Endothelial cell of umbilical vein (primary cell): ENCODE results near the gene PM20D1.

Experiments used
- EZH2 ChIP-seq: IDR thresholded peaks from 2 replicates; pipeline ENCODE4 v1.6.1; 2012; ENCODE audit warnings: borderline replicate concordance, low read depth, mild to moderate bottlenecking, moderate library complexity, low read length, inconsistent platforms; ENCODE audit not compliant: severe bottlenecking
- FOS ChIP-seq: IDR thresholded peaks from 2 replicates; pipeline ENCODE4 v1.6.1; 2011; ENCODE audit warnings: mild to moderate bottlenecking, low read length, moderate library complexity, borderline replicate concordance; ENCODE audit not compliant: insufficient read depth
- POLR2A ChIP-seq: IDR thresholded peaks from 2 replicates; pipeline ENCODE4 v1.6.1; 2012; ENCODE audit warnings: low read depth, mild to moderate bottlenecking, control low read depth, low read length
- POLR2AphosphoS5 ChIP-seq: IDR thresholded peaks from 2 replicates; pipeline ENCODE4 v1.6.1; 2012; ENCODE audit warnings: low read depth, mild to moderate bottlenecking, control low read depth, low read length, moderate library complexity; ENCODE audit not compliant: insufficient read depth
- TF ChIP-seq, protein P1 (sequence below), 2 donors: IDR thresholded peaks; 1 replicate in 1 of 2; 2 replicates in 1 of 2; pipeline ENCODE4 v1.5.1; 2011; ENCODE audit warnings: low read length in 2 of 2, mild to moderate bottlenecking in 2 of 2, moderate library complexity in 2 of 2, control low read depth in 1 of 2, inconsistent platforms in 1 of 2, low read depth in 1 of 2; ENCODE audit not compliant: insufficient read depth in 1 of 2; ENCODE audit errors: extremely low read depth in 1 of 2
- TF ChIP-seq, protein P2 (sequence below): IDR thresholded peaks from 2 replicates; pipeline ENCODE4 v1.6.1; 2011; ENCODE audit not compliant: insufficient read depth, insufficient read length

DNA sequence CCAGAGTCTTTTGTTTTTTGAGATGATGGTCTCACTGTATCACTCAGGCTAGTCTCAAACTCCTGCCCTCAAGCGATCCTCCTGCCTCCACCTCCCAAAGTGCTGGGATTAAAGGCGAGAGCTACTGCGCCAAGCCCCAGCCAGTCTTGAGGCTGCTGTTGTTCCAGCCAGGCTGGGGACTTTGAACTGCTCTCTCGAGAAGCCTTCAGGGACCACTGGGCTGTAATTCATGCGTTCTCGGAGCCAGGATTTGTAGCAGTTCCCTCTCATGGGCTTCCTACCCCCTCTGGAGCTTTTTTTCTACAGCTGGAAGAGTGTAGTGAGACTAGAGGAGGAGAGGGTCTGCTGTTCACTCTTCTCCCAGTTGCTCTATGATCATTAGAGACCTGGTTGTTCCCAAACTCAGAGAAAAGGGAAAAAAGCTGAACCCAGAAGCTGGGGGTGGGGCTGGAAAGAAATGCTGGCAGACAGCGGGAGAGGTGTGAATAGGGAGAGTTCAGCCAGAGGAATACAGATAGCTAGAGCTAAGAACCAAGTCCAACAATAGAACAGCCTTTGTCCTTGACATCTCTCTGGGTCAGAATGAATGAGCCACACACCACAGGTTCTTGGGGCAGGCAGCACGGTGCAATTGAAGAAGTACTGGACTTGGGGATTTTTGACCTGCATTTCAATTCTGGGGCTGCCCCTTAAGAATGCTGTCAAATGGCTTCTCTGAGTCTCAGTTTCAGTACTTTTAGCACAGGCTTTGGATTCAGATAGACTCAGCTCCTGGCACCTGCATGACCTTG is 23.7 kb downstream of the PM20D1 start:
- TF ChIP-seq, protein P1, sequence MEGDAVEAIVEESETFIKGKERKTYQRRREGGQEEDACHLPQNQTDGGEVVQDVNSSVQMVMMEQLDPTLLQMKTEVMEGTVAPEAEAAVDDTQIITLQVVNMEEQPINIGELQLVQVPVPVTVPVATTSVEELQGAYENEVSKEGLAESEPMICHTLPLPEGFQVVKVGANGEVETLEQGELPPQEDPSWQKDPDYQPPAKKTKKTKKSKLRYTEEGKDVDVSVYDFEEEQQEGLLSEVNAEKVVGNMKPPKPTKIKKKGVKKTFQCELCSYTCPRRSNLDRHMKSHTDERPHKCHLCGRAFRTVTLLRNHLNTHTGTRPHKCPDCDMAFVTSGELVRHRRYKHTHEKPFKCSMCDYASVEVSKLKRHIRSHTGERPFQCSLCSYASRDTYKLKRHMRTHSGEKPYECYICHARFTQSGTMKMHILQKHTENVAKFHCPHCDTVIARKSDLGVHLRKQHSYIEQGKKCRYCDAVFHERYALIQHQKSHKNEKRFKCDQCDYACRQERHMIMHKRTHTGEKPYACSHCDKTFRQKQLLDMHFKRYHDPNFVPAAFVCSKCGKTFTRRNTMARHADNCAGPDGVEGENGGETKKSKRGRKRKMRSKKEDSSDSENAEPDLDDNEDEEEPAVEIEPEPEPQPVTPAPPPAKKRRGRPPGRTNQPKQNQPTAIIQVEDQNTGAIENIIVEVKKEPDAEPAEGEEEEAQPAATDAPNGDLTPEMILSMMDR (IDR thresholded peaks at IDR 0.05; ENCODE audit: extremely low read depth in 1 of 2, insufficient read depth in 1 of 2, low read depth in 1 of 2, low read length in 2 of 2), result no peak
- TF ChIP-seq POLR2AphosphoS5, result no peak
- TF ChIP-seq EZH2, result no peak
- TF ChIP-seq, protein P2, sequence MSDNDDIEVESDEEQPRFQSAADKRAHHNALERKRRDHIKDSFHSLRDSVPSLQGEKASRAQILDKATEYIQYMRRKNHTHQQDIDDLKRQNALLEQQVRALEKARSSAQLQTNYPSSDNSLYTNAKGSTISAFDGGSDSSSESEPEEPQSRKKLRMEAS, result no peak
- no peak for TF ChIP-seq FOS
- TF ChIP-seq POLR2A, result no peak
